K562 (cell line): ENCODE data around the gene TGFBR3L. TPM values are rescaled to one million over a fixed set of nuclear protein-coding genes. Genes with fewer than 3 reads are reported as not detected.

Source experiments
- CEBPG ChIP-seq, 3 experiments: fragments of 200-800 bp in 1 of 3; sonication (Bioruptor generic) in 1 of 3; sonication (generic) in 1 of 3; formaldehyde crosslinking in 1 of 3; IDR thresholded peaks in 2 of 3; conservative IDR thresholded peaks in 1 of 3; 2 replicates each; pipeline versions ENCODE4 v1.6.1 to v1.8.0; 2016 to 2022; ENCODE audit warnings: missing compliant biosample characterization in 2 of 3, missing genetic modification characterization in 2 of 3, mild to moderate bottlenecking in 1 of 3, missing genetic modification reagents in 1 of 3
- ESRRB ChIP-seq: fragments of 250-450 bp; sonication (Bioruptor Pico); IDR thresholded peaks from 2 replicates; pipeline ENCODE4 v1.5.0; 2020; ENCODE audit warnings: mild to moderate bottlenecking, moderate library complexity, borderline replicate concordance
- KDM1A ChIP-seq, 2 experiments: fragments of 450-650 bp; IDR thresholded peaks; 2 replicates each; pipeline ENCODE4 v1.6.1; 2016; ENCODE audit warnings: mild to moderate bottlenecking in 2 of 2
- RAD51 ChIP-seq: fragments of 450-650 bp; IDR thresholded peaks from 2 replicates; pipeline ENCODE4 v1.7.1; 2016; ENCODE audit warnings: low read depth, mild to moderate bottlenecking, borderline replicate concordance
- RBM39 ChIP-seq: fragments of 200-400 bp; formaldehyde crosslinking; optimal IDR thresholded peaks from 2 replicates; pipeline ENCODE3; 2018; ENCODE audit warnings: low read depth, low read length
- SIN3A ChIP-seq, 2 experiments: fragments of 150-350 bp in 1 of 2; IDR thresholded peaks; 2 replicates each; pipeline ENCODE4 v1.6.1; 2011 to 2016; ENCODE audit warnings: borderline replicate concordance in 2 of 2, low read depth in 2 of 2, low read length in 2 of 2, mild to moderate bottlenecking in 2 of 2, moderate library complexity in 2 of 2; ENCODE audit not compliant: control insufficient read depth in 1 of 2
- SMARCA4 ChIP-seq: fragments of 450-650 bp; IDR thresholded peaks from 2 replicates; pipeline ENCODE4 v1.6.1; 2016
- SNRNP70 ChIP-seq: fragments of 200-400 bp; formaldehyde crosslinking; optimal IDR thresholded peaks from 2 replicates; pipeline ENCODE3; 2017; ENCODE audit warnings: low read depth, low read length
- SPI1 ChIP-seq: IDR thresholded peaks from 2 replicates; pipeline ENCODE4 v1.6.1; 2011; ENCODE audit warnings: low read depth, low read length, control low read depth, borderline replicate concordance
- TAL1 ChIP-seq: fragments of 450-650 bp; IDR thresholded peaks from 2 replicates; pipeline ENCODE4 v1.6.1; 2016; ENCODE audit warnings: mild to moderate bottlenecking
- TRIM28 ChIP-seq: fragments of 450-650 bp; IDR thresholded peaks from 2 replicates; pipeline ENCODE4 v1.6.1; 2017
- ZBED1 ChIP-seq: IDR thresholded peaks from 2 replicates; pipeline ENCODE4 v1.6.1; 2014
- ZNF408 ChIP-seq: fragments of 250-450 bp; sonication (Bioruptor Pico); IDR thresholded peaks from 2 replicates; pipeline ENCODE4 v1.4.0; 2020; ENCODE audit warnings: low read depth, mild to moderate bottlenecking, moderate library complexity
- ZNF764 ChIP-seq: fragments of 250-450 bp; sonication (Bioruptor Pico); IDR thresholded peaks from 2 replicates; pipeline ENCODE4 v1.4.0; 2020; ENCODE audit warnings: low read depth, mild to moderate bottlenecking, moderate library complexity
- polyA plus RNA-seq, 8 experiments: library from polyadenylated mRNA; depleted of rRNA in 4 of 8; stranded (reverse) in 5 of 8; unstranded in 3 of 8; fragments of >200 nt; fragmentation: Nextera tagmentation in 2 of 8; fragmentation: Illumina TruSeq in 1 of 8; extraction: Ambion mirVana in 2 of 8; extraction: Trizol in 1 of 8; gene quantifications; 2 replicates each; pipeline versions ENCODE4 v1.2.1 to v1.2.3, GENCODE V29; 2011 to 2014; ENCODE audit warnings: inconsistent platforms in 1 of 8, missing spikeins in 1 of 8
- total RNA-seq, 7 experiments: library from RNA; depleted of rRNA in 6 of 7; stranded (reverse); fragments of >200 nt in 6 of 7; fragmentation: Illumina TruSeq in 2 of 7; extraction: Trizol in 2 of 7; gene quantifications; 2 replicates each; pipeline versions ENCODE4 v1.2.1 to v1.2.3, GENCODE V29; 2011 to 2021; ENCODE audit warnings: low replicate concordance in 1 of 7
- TF ChIP-seq, protein P1 (sequence below): fragments of 450-650 bp; IDR thresholded peaks from 2 replicates; pipeline ENCODE4 v1.7.1; 2018; ENCODE audit warnings: mild to moderate bottlenecking, low read depth; ENCODE audit not compliant: partially characterized antibody
- TF ChIP-seq, protein P2 (sequence below): fragments of 250-450 bp; sonication (Bioruptor Pico); IDR thresholded peaks from 2 replicates; pipeline ENCODE4 v1.5.0; 2021; ENCODE audit warnings: mild to moderate bottlenecking, moderate library complexity
- TF ChIP-seq, protein P3 (sequence below): fragments of 250-450 bp; sonication (Bioruptor Pico); IDR thresholded peaks from 2 replicates; pipeline ENCODE4 v1.9.0; 2021; ENCODE audit warnings: mild to moderate bottlenecking
- TF ChIP-seq, protein P4 (sequence below), 2 experiments: IDR thresholded peaks; 2 replicates each; pipeline ENCODE4 v1.6.1; 2011; ENCODE audit warnings: borderline replicate concordance in 1 of 2, control low read depth in 1 of 2, low read depth in 1 of 2, low read length in 1 of 2, mild to moderate bottlenecking in 1 of 2, mixed read lengths in 1 of 2, moderate library complexity in 1 of 2; ENCODE audit not compliant: insufficient read depth in 1 of 2, insufficient read length in 1 of 2, poor library complexity in 1 of 2, severe bottlenecking in 1 of 2; ENCODE audit errors: extremely low read depth in 1 of 2

Gene TGFBR3L
- total and polyA plus RNA-seq, 9 of the 15 experiments (the other 6 are each of a cell fraction or from before 2014, with no cell fraction given), result not detected

DNA sequence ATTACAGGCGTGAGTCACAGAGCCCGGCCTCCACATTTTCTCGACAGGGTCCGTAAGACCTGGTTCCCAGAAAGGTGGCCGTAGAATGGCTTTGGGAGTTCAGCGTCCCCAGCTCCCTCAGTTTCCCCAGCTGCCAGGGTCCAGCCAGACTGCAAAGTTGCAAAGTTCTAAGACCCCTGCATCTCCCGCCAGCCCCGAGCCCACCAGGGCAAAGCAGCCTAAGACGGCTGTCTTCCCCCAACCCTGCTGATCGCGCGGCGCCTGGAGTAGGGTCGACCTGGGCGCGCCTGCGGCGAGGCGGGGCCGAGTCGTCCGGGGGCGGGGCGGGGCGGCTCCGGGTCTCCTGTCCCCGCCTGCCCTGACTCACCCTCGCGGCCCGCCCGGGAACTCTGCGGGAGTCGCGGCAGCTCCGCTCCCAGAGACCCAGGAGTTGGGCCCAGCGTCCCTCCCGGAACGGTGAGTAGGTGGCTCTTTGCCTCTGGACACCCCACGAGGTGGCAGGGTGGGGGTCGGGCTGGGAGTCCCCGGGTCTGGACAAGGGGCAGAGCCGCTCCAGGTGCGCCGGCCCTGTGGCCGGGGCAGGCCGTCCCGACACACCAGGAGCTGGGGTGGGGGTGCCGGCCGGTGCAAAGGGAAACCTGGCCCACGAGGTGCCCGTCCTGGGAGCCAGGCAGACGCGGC, 26.3 kb upstream of the TGFBR3L start, which contains the start of gene LRRC8E (continued):
- no peak for TF ChIP-seq ESRRB (CRISPR knock-in tag)
- TF ChIP-seq, protein P1, sequence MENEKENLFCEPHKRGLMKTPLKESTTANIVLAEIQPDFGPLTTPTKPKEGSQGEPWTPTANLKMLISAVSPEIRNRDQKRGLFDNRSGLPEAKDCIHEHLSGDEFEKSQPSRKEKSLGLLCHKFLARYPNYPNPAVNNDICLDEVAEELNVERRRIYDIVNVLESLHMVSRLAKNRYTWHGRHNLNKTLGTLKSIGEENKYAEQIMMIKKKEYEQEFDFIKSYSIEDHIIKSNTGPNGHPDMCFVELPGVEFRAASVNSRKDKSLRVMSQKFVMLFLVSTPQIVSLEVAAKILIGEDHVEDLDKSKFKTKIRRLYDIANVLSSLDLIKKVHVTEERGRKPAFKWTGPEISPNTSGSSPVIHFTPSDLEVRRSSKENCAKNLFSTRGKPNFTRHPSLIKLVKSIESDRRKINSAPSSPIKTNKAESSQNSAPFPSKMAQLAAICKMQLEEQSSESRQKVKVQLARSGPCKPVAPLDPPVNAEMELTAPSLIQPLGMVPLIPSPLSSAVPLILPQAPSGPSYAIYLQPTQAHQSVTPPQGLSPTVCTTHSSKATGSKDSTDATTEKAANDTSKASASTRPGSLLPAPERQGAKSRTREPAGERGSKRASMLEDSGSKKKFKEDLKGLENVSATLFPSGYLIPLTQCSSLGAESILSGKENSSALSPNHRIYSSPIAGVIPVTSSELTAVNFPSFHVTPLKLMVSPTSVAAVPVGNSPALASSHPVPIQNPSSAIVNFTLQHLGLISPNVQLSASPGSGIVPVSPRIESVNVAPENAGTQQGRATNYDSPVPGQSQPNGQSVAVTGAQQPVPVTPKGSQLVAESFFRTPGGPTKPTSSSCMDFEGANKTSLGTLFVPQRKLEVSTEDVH, result no peak
- TF ChIP-seq, protein P2, sequence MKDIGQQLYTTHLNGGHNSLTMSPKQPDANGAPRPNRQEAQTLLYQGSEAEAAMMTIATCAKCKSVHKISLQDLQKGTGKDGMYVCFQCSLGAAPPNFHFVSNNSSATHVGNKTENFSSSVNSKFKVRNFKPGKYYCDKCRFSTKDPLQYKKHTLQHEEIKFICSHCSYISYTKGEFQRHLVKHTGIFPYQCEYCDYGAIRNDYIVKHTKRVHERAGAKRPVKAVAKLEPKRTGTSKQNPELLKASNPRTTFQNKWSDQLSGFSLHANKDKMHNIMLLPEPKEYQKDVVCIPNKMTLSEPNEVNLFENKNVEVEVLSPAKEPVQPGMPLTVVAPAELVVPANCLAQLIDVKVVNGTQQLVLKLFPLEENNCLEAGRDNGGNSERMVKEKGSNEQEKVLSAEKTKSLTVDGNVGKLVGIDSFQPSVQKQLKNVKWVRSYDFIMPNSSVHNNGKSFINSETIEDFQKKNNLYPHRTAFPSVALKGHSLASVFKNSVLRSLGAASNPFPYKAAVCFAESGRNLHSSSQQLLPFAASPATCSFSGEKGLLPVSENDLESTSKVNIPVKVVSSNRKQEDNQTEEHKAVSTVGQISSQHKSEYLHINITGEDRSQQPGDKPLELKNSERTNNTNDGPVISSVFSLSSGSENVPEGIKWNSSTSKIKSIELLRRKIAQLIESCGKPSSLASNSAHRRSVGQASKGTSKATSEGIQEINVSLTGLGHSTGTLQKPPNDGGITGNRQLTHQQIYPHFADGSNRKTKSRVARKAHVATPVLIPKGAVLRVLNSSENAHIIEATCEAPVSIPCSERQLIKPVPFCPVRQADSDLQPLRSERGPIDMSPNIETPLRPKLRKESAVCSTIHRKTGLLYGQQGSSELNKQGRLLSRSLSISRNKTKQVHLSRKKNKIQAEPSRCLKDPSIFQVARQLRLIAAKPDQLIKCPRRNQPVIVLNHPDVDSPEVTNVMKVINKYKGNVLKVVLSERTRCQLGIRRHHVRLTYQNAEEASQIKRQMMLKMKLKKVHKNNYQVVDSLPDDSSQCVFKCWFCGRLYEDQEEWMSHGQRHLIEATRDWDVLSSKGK (CRISPR knock-in tag), result no peak
- TF ChIP-seq, protein P3, sequence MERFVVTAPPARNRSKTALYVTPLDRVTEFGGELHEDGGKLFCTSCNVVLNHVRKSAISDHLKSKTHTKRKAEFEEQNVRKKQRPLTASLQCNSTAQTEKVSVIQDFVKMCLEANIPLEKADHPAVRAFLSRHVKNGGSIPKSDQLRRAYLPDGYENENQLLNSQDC (CRISPR knock-in tag), result no peak
- TF ChIP-seq TAL1, result no peak
- no peak for TF ChIP-seq SIN3A (IDR thresholded peaks at IDR 0.05; ENCODE audit: borderline replicate concordance in 2 of 2, control insufficient read depth in 1 of 2, low read depth in 2 of 2, low read length in 2 of 2)
- no peak for TF ChIP-seq SNRNP70
- TF ChIP-seq SMARCA4, result no peak
- TF ChIP-seq ZNF408, result no peak
- TF ChIP-seq, protein P4, sequence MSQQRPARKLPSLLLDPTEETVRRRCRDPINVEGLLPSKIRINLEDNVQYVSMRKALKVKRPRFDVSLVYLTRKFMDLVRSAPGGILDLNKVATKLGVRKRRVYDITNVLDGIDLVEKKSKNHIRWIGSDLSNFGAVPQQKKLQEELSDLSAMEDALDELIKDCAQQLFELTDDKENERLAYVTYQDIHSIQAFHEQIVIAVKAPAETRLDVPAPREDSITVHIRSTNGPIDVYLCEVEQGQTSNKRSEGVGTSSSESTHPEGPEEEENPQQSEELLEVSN (IDR thresholded peaks at IDR 0.05; ENCODE audit: borderline replicate concordance in 1 of 2, extremely low read depth in 1 of 2, insufficient read depth in 1 of 2, insufficient read length in 1 of 2, low read depth in 1 of 2, low read length in 1 of 2, poor library complexity in 1 of 2, severe bottlenecking in 1 of 2), result peak in 1 of 2 experiments; percentile 50
- TF ChIP-seq SPI1, result no peak
- TF ChIP-seq TRIM28, result no peak
- no peak for TF ChIP-seq CEBPG (CRISPR knock-in tag; IDR thresholded peaks at IDR 0.05)
- no peak for TF ChIP-seq CEBPG (tag; conservative IDR thresholded peaks at IDR 0.05 in 1 of 2, IDR thresholded peaks at IDR 0.05 in 1 of 2)
- no peak for TF ChIP-seq KDM1A (IDR thresholded peaks at IDR 0.05)
- no peak for TF ChIP-seq ZNF764 (CRISPR knock-in tag)
- TF ChIP-seq RBM39, result no peak
- no peak for TF ChIP-seq RAD51
- no peak for TF ChIP-seq ZBED1
